MM.1S (cell line): ENCODE measurements around the gene GNLY.

ENCODE experiments used
- CTCF ChIP-seq: fragments of 300-600 bp; sonication (generic); IDR thresholded peaks from 2 replicates; pipeline ENCODE4 v1.5.1; 2016; ENCODE audit warnings: antibody characterized with exemption, low read length, mixed read lengths
- EZH2 ChIP-seq: fragments of 300-600 bp; sonication (generic); optimal IDR thresholded peaks from 2 replicates; pipeline ENCODE3; 2017; ENCODE audit warnings: low read depth, mild to moderate bottlenecking, antibody characterized with exemption, low read length, mixed read lengths
- EZH2phosphoT487 ChIP-seq: fragments of 300-600 bp; sonication (generic); IDR thresholded peaks from 2 replicates; pipeline ENCODE4 v1.6.1; 2018; ENCODE audit warnings: antibody characterized with exemption, low read length

GRCh38 chr2:85718009-85718391 is 23.8 kb downstream of the GNLY start:
- TF ChIP-seq EZH2 (no peak), CTCF (peak; percentile 29), EZH2phosphoT487 (no peak)
